Progenitor cell of endocrine pancreas (in vitro differentiated cells): ENCODE data around the gene C14orf119. TPM values are rescaled to one million over a fixed set of nuclear protein-coding genes. Genes with fewer than 3 reads are reported as not detected.

Experiments
- DNase-seq: peaks from one replicate; pipeline ENCODE4 v3.0.0; 2021; ENCODE audit warnings: low spot score; ENCODE audit not compliant: unreplicated experiment
- H3K27ac Mint-ChIP-seq: 2 replicates; pipeline ENCODE4 v1.8.0; 2021; ENCODE audit warnings: mild to moderate bottlenecking, moderate library complexity, mixed read lengths
- H3K27me3 Mint-ChIP-seq: 2 replicates; pipeline ENCODE4 v1.8.0; 2021; ENCODE audit warnings: mixed read lengths
- H3K36me3 Mint-ChIP-seq: 2 replicates; pipeline ENCODE4 v1.8.0; 2022; ENCODE audit warnings: mixed read lengths; ENCODE audit not compliant: insufficient read depth
- H3K4me1 Mint-ChIP-seq: 2 replicates; pipeline ENCODE4 v1.8.0; 2021; ENCODE audit warnings: low read depth, mixed read lengths
- H3K4me3 Mint-ChIP-seq: 2 replicates; pipeline ENCODE4 v1.8.0; 2021; ENCODE audit warnings: low read depth, mild to moderate bottlenecking, moderate library complexity, mixed read lengths
- H3K9me3 Mint-ChIP-seq: 2 replicates; pipeline ENCODE4 v1.8.0; 2021; ENCODE audit warnings: low read depth, mixed read lengths
- CTCF ChIP-seq: fragments of 200-600 bp; sonication (generic); IDR thresholded peaks from one replicate; pipeline ENCODE4 v1.5.0; 2021; ENCODE audit warnings: antibody characterized with exemption, mild to moderate bottlenecking; ENCODE audit not compliant: unreplicated experiment
- total RNA-seq: library from RNA; stranded (reverse); gene quantifications from 2 replicates; pipeline ENCODE4 v1.2.1, GENCODE V29; 2021

Gene C14orf119
- total RNA-seq, 1 donor from 2014 or later: 45.8 TPM

- no peak for TF ChIP-seq CTCF
- no peak for DNase-seq
- no peaks in the 10 kb centered on the region for H3K27me3 Mint-ChIP-seq
- H3K36me3 Mint-ChIP-seq: no peaks in the 10 kb centered on the region
- H3K4me3 Mint-ChIP-seq: no peak overlapping the region
- H3K27ac Mint-ChIP-seq: no peak overlapping the region
- no peaks in the 10 kb centered on the region for H3K9me3 Mint-ChIP-seq
- peaks cover 7% of the 10 kb centered on the region for H3K4me1 Mint-ChIP-seq
Observed at GRCh38 chr14:23136566-23137133, 41.3 kb downstream of the C14orf119 start.

GRCh38 chr14:23137192-23137812, 42.0 kb downstream of the C14orf119 start:
- no peak for DNase-seq
- peaks cover 7% of the 10 kb centered on the region for H3K4me1 Mint-ChIP-seq
- H3K4me3 Mint-ChIP-seq: no peak overlapping the region
- no peak overlapping the region for H3K27ac Mint-ChIP-seq
- H3K36me3 Mint-ChIP-seq: no peaks in the 10 kb centered on the region
- H3K9me3 Mint-ChIP-seq: no peaks in the 10 kb centered on the region
- TF ChIP-seq CTCF: no peak
- no peaks in the 10 kb centered on the region for H3K27me3 Mint-ChIP-seq

- H3K4me3 Mint-ChIP-seq: no peak overlapping the region
- no peaks in the 10 kb centered on the region for H3K36me3 Mint-ChIP-seq
- H3K27me3 Mint-ChIP-seq: no peaks in the 10 kb centered on the region
- no peaks in the 10 kb centered on the region for H3K9me3 Mint-ChIP-seq
- no peak for TF ChIP-seq CTCF
- H3K4me1 Mint-ChIP-seq: peaks cover 7% of the 10 kb centered on the region
- no peak overlapping the region for H3K27ac Mint-ChIP-seq
- DNase-seq: no peak
Observed at GRCh38 chr14:23137813-23138535, 42.7 kb downstream of the C14orf119 start.

- Mint-ChIP-seq H3K4me1 (peaks cover 7% of the 10 kb centered on the region), H3K9me3 (no peaks in the 10 kb centered on the region), H3K27ac (no peak overlapping the region), H3K36me3 (no peaks in the 10 kb centered on the region), H3K4me3 (no peak overlapping the region), H3K27me3 (no peaks in the 10 kb centered on the region)
- DNase-seq: no peak
- TF ChIP-seq CTCF: no peak
Observed at GRCh38 chr14:23139874-23140273, 44.6 kb downstream of the C14orf119 start.

- DNase-seq: no peak
- Mint-ChIP-seq H3K4me3 (no peak overlapping the region), H3K36me3 (no peaks in the 10 kb centered on the region), H3K4me1 (peaks cover 7% of the 10 kb centered on the region), H3K27ac (no peak overlapping the region), H3K27me3 (no peaks in the 10 kb centered on the region), H3K9me3 (no peaks in the 10 kb centered on the region)
- TF ChIP-seq CTCF: no peak
Observed at GRCh38 chr14:23140371-23140770, 45.1 kb downstream of the C14orf119 start.
